Astrocyte of the hippocampus (primary cell): Measurements from ENCODE around the gene RPS6KA2.
"Not testable (repeated sequence)": the region's sequence is repeated elsewhere in the genome, so short reads cannot be mapped to it uniquely, and the experiment has no call there.

Experiments
- DNase-seq: peaks from one replicate; pipeline ENCODE4 v3.0.0; 2011; ENCODE audit warnings: low read depth, low spot score

RPS6KA2 gene

GRCh38 chr6:166533205-166533824, 93.7 kb downstream of the RPS6KA2 start:
- DNase-seq: no peak

GRCh38 chr6:166532302-166532701, 94.7 kb downstream of the RPS6KA2 start:
- no peak for DNase-seq

GRCh38 chr6:166530211-166531095, 96.6 kb downstream of the RPS6KA2 start:
- DNase-seq: peak; percentile 41

- DNase-seq: no peak
These were observed 97.5 kb downstream of the RPS6KA2 start for GRCh38 chr6:166529586-166529985.

GRCh38 chr6:166529058-166529457, 98.0 kb downstream of the RPS6KA2 start:
- DNase-seq: not testable (repeated sequence)

- no peak for DNase-seq
These were observed 99.2 kb downstream of the RPS6KA2 start for GRCh38 chr6:166527849-166528248.

GRCh38 chr6:166526937-166527336, 100.1 kb downstream of the RPS6KA2 start:
- no peak for DNase-seq

GRCh38 chr6:166525567-166525966, 101.5 kb downstream of the RPS6KA2 start:
- no peak for DNase-seq

- DNase-seq: no peak
These were observed 103.1 kb downstream of the RPS6KA2 start for GRCh38 chr6:166523782-166524559.

- DNase-seq: peak; percentile 44
These were observed 105.9 kb downstream of the RPS6KA2 start for GRCh38 chr6:166520905-166521834.

- no peak for DNase-seq
These were observed 110.7 kb downstream of the RPS6KA2 start for GRCh38 chr6:166516251-166516884.

- peak; percentile 73 for DNase-seq
These were observed 111.8 kb downstream of the RPS6KA2 start for GRCh38 chr6:166515072-166515810.

- DNase-seq: peak; percentile 28
These were observed 112.9 kb downstream of the RPS6KA2 start for GRCh38 chr6:166514196-166514595.

- DNase-seq: no peak
These were observed 114.5 kb downstream of the RPS6KA2 start for GRCh38 chr6:166512567-166512966.

- DNase-seq: no peak
These were observed 115.7 kb downstream of the RPS6KA2 start for GRCh38 chr6:166511316-166511715.

GRCh38 chr6:166509193-166509592, 117.9 kb downstream of the RPS6KA2 start:
- no peak for DNase-seq

GRCh38 chr6:166508726-166509125, 118.3 kb downstream of the RPS6KA2 start:
- DNase-seq: no peak

- no peak for DNase-seq
These were observed 119.1 kb downstream of the RPS6KA2 start for GRCh38 chr6:166507809-166508564.

GRCh38 chr6:166507380-166507779, 119.7 kb downstream of the RPS6KA2 start:
- no peak for DNase-seq
